GM10248 (cell line): ENCODE measurements around the gene SLC25A39.

Experiments used
- CTCF ChIA-PET: fragments of 300-600 bp; sonication (Branson Sonifier 250); formaldehyde crosslinking; extraction: SDS; loops from one replicate; lab custom pipeline; 2021; ENCODE audit warnings: antibody characterized with exemption; lab: Yijun Ruan, JAX
- POLR2A ChIA-PET: fragments of 350-650 bp; sonication (Branson Sonifier 250); formaldehyde crosslinking; extraction: SDS; loops from one replicate; lab custom pipeline; 2020; ENCODE audit warnings: antibody characterized with exemption; lab: Yijun Ruan, JAX
- DNase-seq: peaks from one replicate; pipeline ENCODE4 v3.0.0; 2012; ENCODE audit errors: extremely low spot score
- TF ChIP-seq, protein P1 (sequence below): IDR thresholded peaks from 2 replicates; pipeline ENCODE4 v1.5.1; 2012; ENCODE audit warnings: mild to moderate bottlenecking, low read depth; ENCODE audit errors: extremely low read depth, missing control alignments, control extremely low read depth

The SLC25A39 gene

DNA sequence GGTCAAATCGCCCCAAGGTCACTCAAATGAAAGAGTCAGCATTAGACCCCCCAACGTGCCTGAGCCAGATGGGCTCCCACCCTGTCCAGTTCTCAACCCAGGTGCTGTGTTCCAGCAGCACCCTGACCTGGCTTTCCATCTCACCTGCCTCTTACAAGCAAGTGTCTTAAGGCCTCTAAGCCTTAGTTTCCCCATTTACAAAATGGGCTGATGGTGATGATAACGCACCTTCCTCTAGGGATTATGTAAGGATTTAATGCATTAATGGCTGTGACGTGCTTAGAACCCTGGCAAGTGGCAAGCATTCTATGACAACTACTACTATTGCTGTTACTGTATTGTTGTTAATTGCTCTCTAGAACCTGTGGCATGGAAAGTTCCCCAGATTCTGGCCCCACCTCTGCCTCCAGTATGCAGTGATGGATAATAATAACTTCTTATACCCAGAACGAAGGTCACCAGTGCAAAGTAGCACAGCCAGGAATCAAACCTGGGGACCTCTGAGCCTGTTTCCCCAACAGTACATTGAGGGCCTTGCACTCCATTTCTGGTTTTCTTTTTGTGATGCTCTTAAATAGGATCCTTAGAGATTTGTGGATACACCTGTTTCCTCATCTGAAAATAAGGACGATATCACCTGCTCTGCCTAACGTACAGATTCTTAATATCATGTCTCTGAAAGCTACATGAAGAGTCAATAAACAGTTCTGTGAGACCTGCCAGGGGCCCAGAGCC lies 3.3 kb upstream of the SLC25A39 start:
- CTCF ChIA-PET: interaction anchor here (0.9 to 15.0 kb wide), 8 partner anchors 10 to 124 kb away, joined by 3 to 250 read pairs (median 9); partner anchors contain the start of genes GRN and UBTF

DNA sequence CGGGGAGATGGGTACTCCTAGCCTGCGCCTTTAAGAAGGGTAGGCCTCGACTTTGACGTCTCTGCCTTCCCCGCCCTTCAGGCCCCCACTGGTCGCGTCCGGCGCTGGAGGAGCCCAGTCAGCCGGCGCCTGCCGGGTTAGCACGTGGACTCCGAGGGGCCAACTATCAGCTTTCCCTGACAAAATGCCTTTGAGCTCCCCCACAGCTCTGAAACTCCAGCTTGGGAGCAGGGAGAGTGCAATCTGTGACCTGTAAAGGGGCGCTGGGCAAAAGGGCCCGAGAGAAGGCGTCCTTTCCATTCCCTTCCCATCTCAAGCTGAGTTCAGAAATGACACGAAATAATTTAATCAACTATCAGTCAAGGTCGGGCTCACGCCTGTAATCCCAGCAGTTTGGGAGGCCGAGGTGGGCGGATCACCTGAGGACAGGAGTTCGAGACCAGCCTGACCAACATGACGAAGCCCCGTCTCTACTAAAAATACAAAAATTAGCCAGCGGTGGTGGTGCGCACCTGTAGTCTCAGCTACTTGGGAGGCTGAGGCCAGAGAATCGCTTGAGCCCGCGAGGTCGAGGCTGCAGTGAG lies 2.3 kb upstream of the SLC25A39 start:
- CTCF ChIA-PET: interaction anchor here (0.7 to 2.3 kb wide), 12 partner anchors 9 to 127 kb away, joined by 3 to 22 read pairs (median 4); partner anchors contain the start of genes ATXN7L3 and GRN
- POLR2A ChIA-PET: interaction anchor here (0.5 to 1.0 kb wide), 7 partner anchors 21 to 203 kb away, joined by 3 to 6 read pairs (median 4); partner anchors contain the start of genes HDAC5 and UBTF

More for the DNA sequence above, 3.3 kb upstream of the SLC25A39 start:
- POLR2A ChIA-PET: no interaction called here
- TF ChIP-seq, protein P1, sequence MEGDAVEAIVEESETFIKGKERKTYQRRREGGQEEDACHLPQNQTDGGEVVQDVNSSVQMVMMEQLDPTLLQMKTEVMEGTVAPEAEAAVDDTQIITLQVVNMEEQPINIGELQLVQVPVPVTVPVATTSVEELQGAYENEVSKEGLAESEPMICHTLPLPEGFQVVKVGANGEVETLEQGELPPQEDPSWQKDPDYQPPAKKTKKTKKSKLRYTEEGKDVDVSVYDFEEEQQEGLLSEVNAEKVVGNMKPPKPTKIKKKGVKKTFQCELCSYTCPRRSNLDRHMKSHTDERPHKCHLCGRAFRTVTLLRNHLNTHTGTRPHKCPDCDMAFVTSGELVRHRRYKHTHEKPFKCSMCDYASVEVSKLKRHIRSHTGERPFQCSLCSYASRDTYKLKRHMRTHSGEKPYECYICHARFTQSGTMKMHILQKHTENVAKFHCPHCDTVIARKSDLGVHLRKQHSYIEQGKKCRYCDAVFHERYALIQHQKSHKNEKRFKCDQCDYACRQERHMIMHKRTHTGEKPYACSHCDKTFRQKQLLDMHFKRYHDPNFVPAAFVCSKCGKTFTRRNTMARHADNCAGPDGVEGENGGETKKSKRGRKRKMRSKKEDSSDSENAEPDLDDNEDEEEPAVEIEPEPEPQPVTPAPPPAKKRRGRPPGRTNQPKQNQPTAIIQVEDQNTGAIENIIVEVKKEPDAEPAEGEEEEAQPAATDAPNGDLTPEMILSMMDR: no peak
- no peak for DNase-seq

GRCh38 chr17:44324092-44324570 lies 492 bp downstream of the SLC25A39 start:
- CTCF ChIA-PET: interaction anchor here (1.0 to 4.0 kb wide), 5 partner anchors 12 to 380 kb away, joined by 3 to 23 read pairs (median 4); no protein-coding TSS in a partner anchor
- POLR2A ChIA-PET: no interaction called here
- TF ChIP-seq, protein P1: no peak
- no peak for DNase-seq

More for the DNA sequence above, 2.3 kb upstream of the SLC25A39 start:
- DNase-seq: peak; percentile 94
- TF ChIP-seq, protein P1: peak; percentile 2

DNA sequence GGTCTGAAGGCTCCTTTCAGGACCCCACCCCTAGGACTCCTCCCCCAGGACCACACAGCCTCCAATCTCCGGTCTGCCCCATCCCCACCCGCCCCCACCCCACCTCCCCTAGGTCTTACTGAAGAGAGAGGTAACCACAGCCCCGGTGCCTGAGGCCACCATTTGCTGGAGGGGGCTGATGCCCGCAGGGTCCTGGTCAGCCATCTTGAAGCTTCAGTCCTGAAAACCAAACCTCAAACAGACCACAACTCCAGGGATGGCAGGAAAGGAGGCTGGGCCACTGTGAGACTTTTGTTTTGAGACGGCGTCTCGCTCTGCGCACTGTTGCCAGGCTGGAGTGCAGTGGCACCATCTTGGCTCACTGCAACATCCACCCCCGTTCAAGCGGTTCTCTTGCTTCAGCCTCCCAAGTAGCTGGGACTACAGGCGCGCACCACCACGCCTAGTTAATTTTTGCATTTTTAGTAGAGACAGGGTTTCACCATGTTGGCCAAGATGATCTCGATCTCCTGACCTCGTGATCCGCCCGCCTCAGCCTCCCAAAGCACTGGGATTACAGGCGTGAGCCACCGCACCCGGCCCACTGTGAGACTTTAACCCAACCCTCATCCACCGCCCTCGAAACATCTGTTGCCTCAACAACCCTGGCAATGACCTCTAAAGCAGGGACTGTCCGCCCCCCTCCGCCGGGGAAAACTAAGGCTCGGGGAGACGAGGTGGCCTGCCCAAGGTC lies 1.1 kb downstream of the SLC25A39 start:
- no peak for DNase-seq
- CTCF ChIA-PET: interaction anchor here (1.4 to 4.0 kb wide), 3 partner anchors 106 to 380 kb away, joined by 3 to 23 read pairs (median 4); no protein-coding TSS in a partner anchor
- POLR2A ChIA-PET: no interaction called here
- TF ChIP-seq, protein P1: no peak

DNA sequence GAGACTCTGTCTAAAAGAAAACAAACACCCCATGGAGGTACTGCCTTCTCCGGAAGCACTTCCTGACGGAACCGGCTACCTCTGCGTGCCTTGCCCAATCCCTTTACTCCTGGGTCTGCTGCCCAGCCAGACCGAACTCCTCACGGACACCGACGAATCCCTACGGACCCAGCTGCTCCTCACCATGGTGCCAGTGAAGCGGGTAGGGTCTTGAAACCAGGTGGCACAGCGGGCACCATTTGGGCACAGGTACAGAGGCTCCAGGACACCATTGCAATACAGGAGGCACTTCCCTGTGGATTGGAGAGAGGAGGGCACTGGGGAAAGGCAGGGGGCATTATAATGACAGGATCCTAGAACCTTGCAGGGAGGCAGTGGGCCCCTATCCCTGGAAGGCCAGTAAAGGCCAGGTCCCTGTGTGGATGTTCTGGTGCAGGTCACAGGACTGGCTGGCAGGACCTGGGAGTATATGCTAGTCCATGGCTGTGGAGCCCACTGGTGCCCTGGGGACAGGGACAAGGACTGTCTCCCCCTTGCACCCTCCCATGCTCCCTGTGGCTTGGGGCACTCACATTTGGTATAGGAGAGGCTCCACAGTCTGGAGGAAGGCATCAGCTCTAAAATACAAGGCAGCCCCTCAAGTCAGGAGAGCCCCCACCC lies 2.3 kb downstream of the SLC25A39 start:
- CTCF ChIA-PET: interaction anchor here (0.9 to 4.0 kb wide), 2 partner anchors 101 to 112 kb away, joined by 3 to 23 read pairs; no protein-coding TSS in a partner anchor
- no peak for DNase-seq

More for the DNA sequence above, 2.3 kb downstream of the SLC25A39 start:
- TF ChIP-seq, protein P1: no peak
- POLR2A ChIA-PET: no interaction called here
